Dermis blood vessel endothelial cell (primary cell): Measurements from ENCODE around the gene MAPRE2. TPM values are rescaled to one million over a fixed set of nuclear protein-coding genes. Genes with fewer than 3 reads are reported as not detected.

Source experiments
- DNase-seq: peaks from one replicate; pipeline ENCODE4 v3.0.0; 2010
- total RNA-seq: library from RNA; depleted of rRNA; stranded (reverse); fragments of >200 nt; gene quantifications from 2 replicates; pipeline ENCODE4 v1.2.3, GENCODE V29; 2014

MAPRE2 gene
- 29.8 and 35.8 TPM in 2 replicates for total RNA-seq

DNA sequence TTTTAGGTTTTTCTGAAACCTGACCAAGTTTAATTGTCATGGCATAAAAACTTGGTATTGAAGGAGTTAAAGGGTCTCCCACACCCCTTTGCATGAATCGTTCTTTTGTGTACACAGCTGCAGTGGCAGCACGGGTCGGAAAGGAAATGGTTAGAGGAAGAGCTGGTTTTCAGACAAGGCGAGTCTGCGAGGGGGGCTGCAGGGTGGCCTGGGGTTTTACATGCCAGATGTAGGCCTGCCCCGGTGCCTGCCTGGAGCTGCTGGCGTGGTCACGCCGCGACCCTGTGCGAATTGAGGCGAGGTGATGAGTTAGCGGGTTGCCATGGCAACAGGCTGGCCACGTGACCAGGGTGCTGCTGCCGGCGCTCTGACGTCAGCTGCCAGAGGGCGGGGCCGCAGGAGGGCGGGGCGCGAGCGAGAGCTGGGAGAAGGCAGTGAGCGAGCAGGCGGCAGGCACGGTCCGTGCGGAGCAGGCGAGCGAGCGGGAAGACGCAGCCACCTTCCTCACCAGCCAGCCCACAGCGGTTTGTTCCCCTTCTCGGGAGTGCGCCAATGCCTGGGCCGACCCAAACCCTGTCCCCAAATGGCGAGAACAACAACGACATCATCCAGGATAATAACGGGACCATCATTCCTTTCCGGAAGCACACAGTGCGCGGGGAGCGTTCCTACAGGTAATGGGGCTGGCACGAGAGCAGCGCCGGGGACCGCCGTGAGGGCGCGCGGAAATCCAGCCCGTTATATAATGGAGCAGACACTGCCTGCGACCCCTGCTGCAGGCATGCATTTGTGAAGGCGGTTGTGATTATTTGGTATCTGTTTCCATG lies at the start of gene MAPRE2:
Gene MAPRE2, plus strand, starts transcription at position 426 of the 827 bp plus-strand sequence. Its CDS starts 127 bp downstream, at position 553.
- peak; percentile 98 for DNase-seq

DNA sequence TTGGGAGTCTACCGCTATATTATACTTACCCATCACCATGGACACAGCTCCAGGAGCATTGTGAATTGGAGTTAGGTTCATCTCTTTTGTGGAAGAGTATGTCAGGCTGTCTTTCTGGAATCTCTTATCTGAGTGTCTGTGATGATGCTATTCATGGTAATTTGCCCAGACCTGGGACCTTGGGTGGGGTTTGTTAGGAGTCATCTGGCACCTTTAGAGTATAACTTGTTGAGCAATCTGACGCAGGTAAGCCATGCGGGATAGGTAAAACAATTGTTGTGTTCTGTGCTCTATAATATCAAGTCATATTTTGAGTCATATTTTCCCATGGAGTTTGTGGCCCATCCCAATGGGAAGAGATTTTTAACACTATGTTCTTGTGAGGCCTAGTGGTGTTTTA lies 49.7 kb upstream of the MAPRE2 start:
- DNase-seq = no peak

DNA sequence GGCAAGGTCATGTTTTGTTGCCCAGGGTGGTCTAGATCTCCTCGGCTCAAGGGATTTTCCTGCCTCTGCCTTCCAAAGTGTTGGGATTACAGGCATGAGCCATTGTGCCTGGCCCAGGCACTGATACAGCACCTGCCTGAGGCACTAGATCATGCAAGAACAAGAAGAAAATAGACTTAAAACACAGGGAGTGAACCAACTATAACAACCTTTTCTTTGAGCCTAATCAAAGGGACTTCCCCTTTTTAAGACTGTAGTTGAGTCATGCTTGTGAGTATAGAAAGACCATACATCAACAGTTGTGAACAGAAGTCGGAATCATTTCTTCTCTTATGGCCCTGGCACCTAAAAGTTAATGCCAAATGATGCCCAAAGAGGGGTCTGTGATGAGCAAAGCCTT lies 47.9 kb upstream of the MAPRE2 start:
- no peak for DNase-seq

DNA sequence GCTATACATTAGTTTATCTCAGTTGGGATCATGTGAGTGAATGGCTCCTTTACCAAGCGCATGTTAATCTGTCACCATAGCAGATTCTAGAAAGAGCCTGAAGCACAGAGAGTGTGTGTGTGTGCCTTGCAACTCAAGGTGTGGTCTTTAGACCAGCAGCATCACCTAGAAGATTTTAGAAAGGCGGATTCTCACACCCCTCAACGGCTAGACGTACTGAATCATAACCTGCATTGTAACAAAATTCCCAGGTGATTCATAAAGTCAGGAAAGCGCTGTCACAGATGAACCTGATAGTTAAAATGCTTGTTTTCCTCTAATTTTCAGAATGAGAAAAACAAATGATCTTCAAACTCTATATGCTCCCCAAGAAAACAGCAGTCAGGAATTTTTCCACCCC lies 45.5 kb upstream of the MAPRE2 start:
- no peak for DNase-seq

DNA sequence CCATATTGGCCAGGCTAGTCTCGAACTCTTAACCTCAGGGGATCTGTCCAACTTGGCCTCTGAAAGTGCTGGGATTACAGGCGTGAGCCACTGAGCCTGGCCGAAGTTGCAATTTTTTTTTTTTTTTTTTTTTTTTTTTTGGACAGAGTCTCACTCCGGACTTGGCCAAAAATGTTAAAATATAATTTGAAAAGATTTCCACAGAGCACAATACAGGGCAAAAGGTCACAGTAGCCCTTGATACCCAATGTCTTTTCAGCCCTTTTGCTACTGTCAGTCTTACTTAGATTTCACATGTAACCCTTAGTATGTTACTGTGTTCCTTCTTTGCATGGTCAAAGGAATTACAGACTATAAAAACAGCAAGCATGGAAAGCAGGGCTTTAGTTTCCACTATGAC lies 42.6 kb upstream of the MAPRE2 start:
- DNase-seq = no peak

DNA sequence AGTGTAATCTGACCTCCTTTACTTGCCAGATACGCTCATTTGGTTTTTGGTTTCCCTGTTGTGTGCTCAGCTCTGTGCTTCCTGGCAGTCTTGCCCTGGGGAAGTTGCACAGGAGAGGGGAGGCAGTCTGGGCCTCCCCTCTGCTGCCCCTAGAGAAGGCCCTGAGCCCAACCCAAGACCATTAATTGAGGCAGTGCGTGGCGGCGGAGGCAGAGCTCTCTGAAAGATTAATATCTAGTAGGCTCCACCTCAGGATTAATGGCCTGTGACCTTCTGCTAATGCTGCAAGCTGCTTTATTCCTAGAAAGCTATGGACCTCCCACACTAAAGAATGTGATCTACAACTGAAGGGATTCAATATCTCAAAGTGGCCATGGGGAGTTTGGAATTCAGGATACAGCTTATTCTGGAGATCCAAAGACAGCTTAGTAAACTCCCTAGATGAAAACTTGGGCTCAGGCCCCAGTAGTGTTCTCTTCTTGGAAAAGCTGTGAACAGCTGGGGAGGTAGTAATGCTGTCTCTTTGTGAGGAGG lies 41.4 kb upstream of the MAPRE2 start:
- no peak for DNase-seq

DNA sequence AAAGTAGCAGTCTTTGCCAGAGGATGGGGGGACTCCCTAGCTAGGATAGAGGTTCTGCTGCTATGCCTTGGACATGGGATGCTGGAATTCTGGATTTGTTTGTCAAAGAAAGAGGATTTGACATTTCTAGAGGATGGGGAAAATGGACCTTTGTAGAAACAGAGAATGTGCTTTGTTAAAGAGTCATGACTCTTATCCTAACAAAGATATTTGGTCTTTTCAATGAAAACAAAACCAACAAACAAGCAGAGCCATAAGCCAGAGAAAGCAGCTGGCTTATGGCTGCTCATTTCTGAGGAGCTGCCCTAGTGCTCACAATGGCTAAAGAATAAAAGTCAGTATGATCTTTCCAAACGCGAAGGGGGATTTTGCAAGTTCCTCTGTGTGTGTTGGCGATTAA lies 40.8 kb upstream of the MAPRE2 start:
- DNase-seq = no peak

DNA sequence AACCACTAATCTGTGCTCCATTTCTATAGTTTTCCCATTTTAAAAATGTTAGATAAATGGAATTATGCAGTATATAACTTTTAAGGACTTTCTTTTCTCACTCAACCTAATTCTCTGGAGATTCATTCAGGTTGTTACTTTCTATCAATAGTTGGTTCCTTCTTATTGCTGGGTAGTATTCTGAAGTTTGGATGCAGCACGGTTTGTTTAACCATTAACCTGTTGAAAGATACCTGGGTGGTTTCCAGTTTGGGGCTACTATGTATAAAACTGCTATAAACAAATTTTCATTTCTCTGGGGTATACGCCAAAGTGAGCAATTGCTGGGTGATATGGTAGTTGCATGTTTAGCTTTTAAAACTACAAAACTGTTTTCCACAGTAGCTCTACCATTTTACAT lies 39.1 kb upstream of the MAPRE2 start:
- no peak for DNase-seq

DNA sequence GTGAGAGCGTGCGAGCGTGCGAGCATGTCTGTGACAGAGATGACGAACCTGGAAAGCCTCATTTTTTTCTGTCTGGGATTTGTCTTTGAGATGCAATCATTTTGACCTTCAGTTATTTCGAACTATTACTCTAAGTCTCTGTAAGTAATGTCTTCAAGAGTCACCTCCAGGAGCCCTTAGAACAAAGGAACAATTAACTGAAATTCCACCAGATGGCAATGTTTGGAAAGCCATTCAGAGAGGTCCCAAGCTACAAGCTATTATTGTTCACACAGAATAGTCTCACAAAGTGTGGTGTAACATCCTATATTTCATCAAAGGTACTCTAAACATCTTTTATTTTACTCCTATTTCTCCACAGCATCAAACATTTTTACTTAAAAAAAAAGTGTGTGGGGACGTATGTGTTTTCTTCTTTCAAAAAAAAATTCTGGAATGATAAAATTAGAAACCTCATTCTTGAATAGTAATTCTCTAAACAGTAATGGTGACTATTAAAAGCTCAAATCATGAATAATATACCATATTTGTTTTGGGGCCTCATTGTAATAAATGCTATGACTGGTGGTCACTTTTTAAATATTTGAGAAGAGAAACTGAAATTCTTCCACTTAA lies 35.1 kb upstream of the MAPRE2 start:
- DNase-seq = peak; percentile 87

DNA sequence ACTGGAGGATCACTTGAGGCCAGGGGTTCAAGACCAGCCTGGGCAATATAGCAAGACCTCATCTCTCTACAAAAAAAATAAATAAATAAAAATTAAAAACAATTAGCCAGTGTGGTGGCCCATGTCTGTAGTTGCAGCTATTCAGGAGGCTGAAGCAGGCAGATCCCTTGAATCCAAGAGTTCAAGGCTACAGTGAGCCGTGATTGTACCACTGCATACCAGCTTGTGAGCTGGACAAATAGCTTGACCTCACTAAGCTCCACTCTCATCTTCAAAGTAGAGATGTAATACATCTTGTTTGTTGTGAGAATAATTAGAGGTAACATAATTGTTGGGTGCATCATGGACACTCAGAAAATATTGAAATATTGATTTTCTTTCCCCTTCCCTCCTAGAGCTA lies 31.1 kb upstream of the MAPRE2 start:
- no peak for DNase-seq

DNA sequence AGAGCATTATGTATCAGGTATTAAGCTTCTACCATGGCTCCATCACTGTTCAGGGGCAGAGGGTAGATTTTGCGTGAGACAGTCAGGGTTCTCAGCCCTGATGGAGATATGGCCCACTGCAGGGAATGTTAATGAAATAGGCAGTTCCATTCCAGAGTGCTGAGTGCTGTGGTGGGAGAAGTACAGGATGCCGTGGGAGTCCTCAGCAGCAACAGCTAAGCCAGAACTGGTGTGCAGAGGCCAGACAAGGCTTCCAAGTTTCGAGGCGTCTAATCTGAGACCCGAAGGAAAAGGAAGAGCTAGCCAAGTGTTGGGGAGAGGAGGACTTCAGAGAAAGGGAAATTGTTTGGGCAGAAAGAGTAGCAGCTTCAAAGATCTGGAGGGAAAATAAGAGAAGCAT lies 30.2 kb upstream of the MAPRE2 start:
- DNase-seq = no peak

DNA sequence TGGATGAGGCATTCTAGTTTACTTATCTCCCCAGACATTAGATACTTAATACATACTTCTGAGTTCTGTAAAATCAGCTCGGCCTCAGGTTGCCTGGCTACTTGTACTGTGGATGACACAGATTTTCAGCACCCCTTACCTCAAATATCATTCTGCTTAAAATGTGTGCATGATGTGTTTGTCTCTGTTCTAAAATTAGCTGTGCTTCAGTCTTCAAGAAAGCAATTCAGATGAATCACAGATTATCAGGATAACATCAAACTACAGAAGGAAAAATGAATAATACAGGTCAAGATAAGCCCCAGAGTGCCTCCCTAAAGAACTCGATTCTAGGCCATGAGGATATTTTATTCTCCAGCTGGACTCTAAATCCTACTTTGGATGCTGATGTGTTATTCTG lies 21.3 kb upstream of the MAPRE2 start:
- no peak for DNase-seq

DNA sequence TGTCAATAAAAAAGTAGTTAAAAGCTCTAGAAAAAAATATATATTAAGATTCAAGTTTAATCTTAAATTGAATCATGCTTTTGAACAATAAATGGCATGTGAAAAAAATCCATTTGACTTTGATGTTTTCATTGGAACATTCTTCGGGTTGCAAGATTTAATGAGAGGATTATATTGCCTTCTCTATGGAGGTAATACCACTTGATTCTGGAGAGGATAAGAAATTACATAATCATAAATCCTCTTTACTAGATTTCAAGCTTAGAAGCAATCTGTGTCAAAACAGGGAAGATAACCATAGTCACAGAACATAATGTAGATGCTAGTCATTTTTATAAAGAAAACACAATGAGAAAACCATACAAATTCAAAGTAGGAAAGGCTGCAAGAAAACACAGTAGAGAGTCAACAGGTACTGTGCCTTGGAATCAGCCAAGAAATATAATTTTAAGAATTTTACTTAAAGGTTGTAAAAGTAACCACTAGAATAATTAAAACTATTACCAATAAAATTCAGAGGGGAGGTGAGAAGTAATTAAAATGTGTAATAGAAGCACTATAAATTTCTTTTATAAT lies 18.7 kb upstream of the MAPRE2 start:
- no peak for DNase-seq

DNA sequence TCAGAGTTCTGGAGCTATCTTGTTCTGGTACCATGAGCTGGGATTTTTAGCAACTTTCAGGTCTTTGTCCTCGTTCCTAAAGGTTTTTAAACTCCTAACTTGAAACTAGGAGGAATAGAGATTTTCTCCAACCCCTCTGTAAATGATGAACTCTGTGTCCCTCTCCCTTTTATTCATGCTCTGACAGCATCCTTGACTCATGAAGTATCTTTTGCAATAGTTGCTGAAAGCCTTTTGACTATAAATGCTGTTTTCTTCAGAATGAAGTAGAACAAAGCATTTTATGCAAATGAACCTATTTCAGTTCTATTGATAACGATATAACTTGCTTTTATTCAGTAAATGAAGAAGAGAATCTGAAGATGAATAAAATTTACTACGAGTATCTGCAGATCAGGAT lies 17.0 kb upstream of the MAPRE2 start:
- no peak for DNase-seq

DNA sequence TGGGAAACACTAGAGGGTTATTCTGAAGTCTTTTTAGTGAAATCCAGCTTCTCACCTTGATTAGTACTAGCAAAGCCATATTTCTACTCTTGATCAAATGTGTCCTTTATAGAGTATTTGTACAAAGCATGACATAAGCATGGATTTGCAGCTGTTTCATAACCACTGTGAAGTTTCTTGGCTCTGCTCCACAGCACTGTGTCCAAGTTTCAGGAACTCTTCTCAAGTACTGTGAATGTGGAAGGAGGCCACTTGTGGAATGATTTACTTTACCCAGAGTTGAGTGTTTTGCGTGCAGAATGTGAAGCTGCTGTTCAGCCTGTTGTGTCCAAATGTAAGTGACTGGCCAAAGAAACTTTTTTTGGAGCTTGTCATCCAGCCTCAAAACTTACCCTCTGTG lies 16.2 kb upstream of the MAPRE2 start:
- DNase-seq = peak; percentile 35

DNA sequence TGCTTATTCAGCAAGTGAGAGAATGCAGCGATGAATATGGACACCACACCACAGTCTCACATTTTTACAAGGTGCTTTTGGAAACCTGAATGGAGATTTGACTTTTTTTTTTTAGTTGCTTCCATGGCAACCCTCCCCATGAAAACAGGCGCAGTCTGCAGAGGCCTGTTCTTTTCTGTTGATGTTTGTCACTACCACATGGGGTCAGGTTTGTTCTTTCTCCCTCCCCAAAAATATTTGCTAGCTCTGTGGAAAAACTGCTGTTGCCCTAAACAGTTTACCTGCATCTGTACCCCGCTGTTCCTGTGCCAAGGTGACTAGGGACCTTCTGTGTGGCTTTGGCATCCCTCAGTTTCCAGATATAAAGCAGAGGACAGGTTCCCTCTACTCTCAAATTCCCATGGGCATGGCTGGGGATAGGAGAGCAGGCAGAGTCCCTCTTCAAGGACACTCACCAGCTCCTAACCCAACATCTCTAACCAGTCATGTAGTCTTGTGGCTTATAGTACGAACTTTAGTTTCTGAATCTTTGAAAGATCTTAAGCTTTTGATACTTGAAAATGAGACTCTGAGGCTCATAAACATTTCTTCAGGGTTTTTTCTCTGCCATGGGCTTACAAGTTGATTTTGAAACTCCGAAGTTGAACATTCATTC lies 14.7 kb upstream of the MAPRE2 start:
- DNase-seq = peak; percentile 30

DNA sequence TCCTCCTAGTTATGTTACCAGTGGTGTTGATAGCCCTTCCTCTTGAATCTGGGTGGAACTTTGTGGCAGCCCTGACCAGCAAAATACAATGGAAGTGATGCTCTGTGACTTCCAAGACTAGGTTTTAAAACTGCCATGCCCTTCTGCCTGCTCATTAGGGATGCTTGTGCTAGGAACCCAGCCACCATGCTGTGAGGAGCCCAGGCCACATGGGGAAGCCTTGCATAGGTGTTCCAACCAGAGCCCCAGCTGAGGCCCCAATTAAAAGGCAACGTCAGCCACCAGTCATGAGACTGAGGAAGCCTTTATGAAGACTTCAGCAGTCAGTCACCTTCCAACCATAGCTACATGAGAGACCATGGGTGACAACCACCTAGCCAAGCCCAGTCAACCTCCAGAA lies 14.0 kb upstream of the MAPRE2 start:
- DNase-seq = no peak

DNA sequence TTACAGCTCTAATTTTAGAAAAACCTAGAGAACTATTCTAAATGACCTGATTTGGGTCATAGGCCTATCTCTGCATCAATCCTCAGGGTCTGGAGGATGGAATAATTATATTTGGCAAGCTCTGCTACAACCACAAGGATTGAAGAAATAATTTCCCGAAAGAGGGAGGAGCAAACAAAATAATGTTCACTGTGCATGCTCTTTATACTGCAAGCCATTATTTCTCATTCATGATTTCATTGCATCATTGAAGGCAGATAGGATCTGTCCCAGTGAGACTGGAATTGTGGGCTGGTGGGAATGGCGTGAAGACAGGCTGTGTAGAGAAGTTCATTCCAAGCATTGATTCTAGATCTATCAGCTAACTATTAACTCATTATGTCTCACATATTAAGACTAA lies 12.7 kb upstream of the MAPRE2 start:
- DNase-seq = no peak

DNA sequence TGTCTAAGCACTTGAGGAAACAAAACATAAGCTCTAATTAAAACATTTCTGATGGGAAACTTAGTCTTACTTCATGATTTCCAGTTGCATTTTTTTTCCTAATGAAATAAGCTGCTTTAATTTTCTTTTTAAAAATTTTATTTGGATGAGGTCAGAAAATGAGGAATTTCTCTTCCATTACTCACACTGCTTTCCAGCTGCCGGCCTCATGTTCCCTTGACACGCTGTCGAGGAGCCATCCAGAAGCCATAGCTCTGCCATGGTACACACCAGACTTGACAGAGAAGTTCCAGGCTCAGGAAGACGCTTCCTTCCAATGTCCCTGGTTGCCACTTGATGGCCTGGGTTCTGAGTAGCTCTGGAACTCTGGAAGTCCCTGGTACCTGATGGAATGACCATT lies 12.1 kb upstream of the MAPRE2 start:
- no peak for DNase-seq

DNA sequence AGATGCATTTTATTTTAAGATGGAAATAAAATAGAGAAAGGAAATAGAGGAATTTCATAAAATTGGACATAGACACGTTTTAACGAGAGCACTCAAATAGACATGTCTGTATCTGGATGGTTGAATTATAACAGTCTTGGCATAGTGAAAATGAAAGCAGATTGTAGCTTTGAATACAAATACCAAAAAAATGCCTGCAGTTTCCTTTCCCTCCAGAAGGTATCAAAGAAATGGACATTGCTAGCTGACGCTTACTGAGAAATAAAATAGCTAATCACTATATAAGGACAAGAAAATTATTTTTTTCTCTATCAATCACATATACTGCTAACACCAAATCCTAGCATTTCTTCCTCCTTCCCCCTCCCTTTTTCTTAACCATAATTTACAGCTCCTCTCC lies 11.4 kb upstream of the MAPRE2 start:
- DNase-seq = peak; percentile 36

DNA sequence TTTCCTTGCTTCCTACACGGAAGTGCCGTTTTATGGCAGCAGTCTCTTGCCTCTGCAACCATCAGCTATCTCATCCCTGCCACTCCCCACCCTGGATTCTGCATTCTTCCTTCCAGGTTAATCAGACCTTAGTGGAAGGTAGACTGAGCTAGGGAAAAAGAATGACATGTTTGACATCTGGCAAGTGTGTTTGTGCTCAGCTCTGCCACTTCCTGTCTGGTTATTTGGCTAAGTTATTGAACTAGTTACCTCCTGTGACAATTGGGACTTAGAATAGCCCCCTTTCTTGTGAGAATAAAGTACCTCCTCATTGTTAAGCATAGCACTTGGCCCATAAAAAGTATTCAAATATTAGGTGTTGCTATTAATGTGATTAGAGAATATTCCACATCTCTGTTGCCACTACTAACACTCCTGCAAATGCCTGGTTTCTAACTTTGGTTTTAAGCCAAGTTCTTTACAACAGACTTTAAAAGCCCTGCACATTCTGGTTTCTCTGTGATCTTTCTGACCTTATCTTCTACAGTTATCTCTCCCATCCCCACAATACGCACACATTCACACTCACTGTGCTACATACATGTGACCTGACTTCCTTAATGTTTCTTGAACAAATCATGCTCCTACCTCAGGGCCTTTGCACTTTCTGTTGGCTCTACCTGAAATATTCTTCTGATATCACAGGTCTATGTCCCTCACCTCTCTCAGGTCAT lies 10.8 kb upstream of the MAPRE2 start:
- no peak for DNase-seq

DNA sequence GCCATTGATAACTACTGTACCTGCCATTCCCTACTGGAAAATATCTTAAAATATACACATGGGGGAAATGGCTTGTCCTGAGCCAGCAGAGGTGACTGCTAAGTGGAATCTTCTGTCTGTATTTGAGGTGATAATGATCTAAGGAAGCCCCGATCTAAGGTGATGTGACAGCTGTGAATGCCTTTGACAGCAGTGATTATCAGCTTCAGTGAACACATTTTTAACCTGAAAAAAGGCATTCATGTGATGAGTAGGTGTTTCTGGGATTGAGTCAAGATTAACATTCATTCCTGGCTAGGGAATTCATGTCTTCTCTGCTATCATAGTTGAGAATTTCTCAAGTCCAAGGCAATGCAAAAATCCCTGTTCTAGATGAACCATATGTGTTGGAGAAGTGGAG lies 9.1 kb upstream of the MAPRE2 start:
- DNase-seq = no peak

DNA sequence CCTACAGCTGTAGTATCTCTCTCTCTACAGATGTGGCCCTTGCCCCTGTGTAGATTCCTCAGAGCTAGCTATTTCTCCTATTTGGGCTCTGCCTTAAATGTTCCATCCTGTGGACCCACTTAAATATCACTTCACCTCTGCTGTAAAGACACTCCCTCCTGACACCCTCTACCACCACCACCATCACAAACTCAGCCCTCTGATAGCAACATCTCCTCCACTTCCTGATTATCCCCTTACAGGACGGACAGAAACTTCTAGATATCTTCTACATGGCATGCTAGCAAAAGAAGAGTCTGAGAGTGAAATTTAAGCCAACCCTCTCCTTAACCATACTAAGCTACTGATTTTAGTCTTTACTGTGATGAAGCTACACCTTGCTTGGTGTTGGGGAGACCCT lies 3.2 kb upstream of the MAPRE2 start:
- DNase-seq = no peak
